NCI-H2107 treated with DMSO at 0.1 percent for 48 hours (cell line): ENCODE data around the gene FRMD3.

Source experiments
- DNase-seq: peaks from one replicate; lab custom pipeline; 2025; ENCODE audit not compliant: unreplicated experiment; lab: John Stamatoyannopoulos, UW

Gene FRMD3

DNA sequence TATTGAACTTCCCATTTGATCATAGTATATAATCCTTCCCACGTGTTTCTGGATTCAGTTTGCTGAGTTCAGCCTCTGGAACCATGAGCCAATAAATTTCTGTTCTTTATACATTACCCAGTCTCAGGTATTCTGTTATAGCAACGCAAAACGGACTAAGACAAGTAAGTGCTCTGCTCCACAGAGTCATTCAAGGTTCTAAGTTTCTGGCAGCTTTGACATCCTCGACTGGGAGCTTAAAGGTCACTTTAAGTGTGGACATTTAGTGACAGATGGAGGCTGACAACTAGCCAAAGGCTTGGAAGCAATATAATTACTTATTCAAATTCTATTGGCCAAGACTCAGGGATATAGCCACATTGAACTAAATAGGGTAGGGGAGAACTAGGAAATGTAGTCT is 297.5 kb downstream of the FRMD3 start:
- no peak for DNase-seq

DNA sequence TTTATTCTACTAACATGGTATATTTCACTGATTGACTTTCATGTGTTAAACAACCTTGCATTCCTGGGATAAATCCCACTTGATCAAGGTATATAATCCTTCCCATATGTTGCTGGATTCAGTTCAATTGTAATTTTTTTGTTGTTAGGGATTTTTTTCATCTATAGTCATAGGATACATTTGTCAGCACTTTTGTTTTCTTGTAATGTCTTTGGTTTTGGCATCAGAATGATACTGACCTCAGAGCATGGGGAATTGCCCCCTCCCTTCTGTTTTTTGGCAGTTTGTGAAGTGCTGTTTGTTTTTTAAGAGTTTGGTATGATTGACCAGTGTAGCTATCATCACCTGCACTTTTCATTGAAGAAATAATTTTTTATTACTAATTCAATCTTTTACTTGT is 298.5 kb downstream of the FRMD3 start:
- DNase-seq: no peak

DNA sequence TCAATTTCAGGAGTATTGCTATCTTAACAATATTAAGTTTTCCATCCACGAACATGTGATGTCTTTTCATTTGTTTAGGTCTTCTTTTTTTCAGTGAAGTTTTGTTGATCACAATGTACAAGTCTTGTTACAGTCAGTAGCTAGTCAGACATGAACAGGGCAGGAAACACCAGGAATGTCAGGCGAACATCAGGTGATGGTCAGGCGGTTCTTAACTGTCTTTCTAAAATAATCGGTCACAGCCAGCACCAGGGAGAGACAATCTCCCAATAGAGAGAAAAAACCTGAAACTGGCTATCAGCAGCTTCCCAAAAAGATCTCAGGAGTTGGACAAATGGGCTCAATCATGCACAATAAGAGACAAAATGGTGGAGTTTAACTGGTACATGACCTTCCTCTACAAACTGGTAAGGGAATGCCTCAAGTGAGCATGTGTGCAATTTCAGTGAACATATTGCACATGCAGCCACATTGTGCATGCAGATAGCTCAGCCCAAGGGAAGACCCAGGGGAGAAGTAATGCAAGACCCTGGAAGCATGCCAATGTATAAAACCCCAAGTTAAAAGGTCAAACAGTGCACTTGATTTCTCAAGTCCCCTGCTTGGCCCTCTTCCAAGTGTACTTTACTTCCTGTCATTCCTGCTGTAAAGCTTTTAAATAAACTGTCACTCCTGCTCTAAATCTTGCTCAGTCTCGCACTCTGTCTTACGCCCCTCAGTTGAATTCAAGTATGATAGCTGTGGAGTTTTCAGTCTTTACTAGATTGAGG is 299.1 kb downstream of the FRMD3 start:
- DNase-seq: peak; percentile 51

DNA sequence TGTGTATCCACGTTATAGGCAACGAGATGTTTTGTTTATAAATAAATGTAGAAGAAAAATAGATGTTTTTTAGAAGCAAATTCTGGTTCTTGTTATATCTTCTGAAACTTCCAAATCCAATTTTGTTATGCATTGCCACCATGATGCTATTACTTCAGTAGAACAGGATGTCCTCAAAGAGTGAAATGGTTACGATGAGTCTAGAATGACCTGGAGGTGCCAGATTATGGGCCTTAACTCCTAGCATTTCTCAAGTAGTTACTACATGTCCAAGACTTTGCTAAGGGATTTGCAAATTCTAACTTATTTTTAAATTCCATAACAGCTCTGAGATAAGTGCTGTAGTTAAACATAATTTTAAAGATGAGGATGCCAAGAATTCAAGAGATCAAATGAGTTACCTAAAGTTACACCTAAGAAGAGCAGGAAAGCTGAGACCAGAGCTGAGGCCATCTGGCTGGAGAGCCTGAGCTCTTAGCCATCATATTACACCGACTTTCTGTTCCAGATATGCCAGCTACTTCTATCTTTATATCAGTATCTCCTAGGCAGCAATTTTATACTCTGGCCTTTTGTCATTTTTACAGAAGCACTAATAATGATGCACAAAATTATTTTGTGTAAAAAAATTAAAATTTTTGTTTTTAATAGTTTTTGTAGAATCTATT is 302.0 kb downstream of the FRMD3 start:
- DNase-seq: no peak

DNA sequence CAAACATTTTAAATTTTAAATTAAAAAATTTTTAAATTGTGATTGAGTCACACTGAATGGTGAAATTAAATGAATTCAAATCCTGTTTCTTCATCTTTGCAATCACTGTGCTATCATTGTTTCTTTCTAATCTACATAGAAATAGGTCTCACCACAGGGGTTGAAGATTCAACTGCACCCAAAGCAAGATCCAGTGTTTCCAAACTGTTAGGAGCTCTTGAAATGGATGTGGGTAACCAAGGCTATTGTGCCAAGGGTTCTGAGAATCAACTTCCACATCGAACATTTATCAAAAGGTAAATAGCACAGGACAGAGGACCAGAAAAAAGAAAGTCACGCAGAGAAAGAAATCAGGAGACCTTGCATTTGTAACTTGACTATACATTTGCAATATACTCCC is 302.7 kb downstream of the FRMD3 start:
- DNase-seq: no peak

DNA sequence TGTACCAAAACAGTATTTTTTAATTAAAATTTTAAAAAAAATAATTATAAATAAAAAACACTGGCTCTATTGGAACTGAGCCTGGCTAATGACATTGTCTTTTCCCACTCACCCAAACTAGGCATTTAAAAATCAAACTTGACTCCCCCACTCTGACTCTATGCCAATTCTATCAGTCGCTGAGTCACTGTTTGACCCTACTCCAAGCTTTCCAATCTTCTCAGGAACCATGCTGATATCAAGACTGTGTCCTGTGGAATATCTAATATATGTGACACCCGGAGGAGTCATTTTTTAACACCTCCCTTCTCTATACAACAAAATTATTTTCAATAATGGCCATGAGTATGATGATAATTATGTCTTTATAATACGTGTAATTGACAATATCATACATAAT is 303.7 kb downstream of the FRMD3 start:
- DNase-seq: no peak

DNA sequence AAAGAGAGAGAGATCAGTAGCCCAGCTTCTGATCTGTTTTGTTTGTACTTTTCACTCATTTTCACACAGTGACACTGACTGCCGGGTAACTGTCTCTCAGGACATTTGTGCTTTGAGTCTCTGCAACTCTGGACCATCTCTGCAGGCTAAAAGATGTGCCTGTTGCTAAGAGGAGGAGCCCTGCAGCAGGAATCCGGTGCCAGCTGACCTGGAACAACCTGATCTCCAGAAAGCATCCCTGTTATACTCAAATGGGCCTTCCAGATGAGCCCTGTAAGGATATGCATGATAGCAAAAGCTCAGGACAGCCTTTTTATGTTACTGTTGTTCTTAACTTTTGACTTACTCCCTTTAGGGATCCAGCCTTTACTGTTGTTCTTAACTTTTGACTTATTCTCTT is 304.6 kb downstream of the FRMD3 start:
- DNase-seq: no peak

DNA sequence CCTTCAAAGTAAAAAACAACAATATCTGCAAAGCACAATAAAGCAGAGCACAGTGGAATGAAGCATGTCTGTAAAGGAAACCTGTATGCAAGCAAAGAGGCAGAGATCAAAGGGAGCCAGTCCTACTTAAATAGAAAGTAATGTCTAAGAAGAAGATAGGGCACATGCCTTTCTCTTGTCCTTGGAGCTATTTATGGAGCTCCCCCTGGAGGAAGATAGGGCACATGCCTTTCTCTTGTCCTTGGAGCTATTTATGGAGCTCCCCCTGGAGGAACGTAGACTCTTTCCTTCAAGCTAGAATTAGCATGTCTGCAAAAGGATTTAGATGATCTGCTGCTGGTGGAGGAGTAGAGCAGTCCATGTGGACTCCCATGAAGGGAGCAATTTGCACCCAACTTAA is 307.2 kb downstream of the FRMD3 start:
- DNase-seq: no peak

DNA sequence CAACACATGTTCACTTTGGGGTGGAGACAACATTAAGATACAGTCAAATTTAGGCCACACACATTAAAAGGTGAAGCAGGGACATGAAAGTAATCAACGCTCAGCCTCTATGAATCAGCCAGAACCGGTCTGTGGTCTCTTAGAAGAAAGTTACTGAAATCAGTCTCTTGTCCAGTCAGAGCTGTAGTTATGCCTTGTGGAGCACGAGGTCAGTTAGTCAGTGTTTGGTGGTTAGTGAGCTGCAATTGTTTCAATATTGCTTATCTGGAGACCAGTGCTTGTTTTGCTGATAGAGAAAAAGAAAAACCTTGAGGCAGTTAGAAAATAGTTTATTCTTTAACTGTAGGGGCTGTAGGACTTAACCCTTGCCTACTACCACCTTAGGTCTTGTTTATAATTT is 317.5 kb downstream of the FRMD3 start:
- no peak for DNase-seq

DNA sequence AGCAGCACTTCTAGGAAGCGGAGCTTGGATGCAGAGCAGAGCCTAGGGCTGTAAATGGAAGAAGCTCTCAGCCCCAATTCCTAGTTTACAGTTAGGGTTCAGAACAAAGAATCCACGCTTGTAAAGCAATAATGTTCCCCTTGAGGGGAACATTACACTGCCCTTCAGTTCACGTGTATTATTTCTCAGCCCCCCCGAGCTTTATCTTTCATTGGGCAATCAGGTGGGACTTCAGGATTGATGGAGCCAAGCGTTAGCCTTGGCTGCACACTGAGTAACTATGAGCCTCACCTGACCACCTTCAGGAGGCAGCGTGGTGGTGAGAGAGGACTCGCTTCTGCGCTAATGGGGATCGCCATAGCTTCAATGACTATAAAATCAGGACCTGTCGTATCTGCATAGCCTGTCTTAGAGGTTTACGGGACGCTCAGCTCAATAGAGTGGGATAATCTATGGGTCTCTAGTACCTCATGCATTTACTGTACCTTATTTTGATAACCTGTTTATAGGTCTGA is 318.2 kb downstream of the FRMD3 start:
- DNase-seq: no peak

DNA sequence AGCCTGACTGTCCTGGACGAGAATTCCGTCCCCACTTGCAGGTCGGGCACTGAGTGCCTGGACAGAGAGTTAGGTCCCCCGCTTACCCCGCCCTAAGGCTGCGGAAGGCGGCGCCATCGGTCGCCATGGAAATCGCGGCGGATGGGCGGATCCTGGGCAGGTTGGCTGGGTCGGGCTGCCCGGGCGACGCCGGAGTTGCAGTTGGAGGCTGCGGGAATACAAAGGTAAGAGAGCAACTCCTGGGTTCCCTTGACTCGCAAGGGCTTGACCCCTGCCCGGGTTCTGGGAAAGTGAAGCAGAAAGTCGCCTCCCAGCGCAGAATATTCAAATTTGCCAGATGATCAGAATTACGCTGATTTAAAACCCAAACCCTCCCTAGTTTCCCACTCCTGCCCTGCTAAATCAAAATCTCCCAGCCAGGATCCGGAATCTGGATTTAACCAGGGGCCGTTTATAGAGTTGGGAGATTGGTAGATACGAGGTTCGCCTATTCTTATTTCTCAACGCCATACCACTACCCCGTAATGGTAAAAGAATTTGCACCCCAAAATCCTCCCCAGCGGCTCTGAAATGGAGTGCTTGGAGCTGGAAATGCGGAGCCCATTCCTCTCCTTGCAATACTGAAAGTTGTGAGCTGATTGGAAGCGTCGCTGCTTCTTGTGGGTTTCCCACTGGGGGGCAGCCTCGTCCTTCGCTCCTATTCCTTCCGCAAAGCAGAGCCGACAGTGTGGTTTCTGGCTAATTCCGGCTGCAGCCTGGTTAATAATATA is 318.9 kb downstream of the FRMD3 start:
- peak; percentile 66 for DNase-seq

DNA sequence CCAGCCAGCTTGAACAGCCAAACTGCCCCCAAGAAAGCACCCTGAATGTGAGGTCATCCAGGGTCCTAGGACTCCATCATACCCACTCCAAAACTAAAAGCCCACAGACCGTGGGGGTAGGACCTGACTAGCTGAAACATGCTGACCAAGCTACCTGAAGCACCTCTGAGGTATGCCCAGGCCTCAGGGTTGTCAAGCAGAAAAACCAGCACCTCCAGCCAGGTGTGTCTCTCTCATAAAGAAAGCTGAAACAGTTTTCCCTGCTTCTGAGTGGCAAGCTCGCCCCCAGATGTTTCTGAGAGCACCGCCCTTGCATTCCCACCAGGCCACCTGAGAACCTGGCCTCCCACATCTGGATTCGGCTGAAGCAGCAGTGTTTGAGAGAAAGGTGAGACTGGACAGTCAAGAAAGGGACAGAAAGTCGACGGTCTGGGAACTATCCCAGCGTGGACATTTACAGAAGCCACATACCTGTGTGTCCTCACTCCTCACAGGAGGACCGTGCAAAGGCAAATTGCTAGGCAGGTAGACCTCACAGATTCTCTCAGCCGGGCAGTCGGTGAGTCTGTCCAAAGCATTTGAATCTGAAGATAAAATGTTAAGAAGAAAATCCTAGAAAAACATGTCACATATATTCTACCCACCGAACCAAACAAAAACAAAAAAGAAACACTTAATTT is 319.6 kb downstream of the FRMD3 start:
- no peak for DNase-seq

DNA sequence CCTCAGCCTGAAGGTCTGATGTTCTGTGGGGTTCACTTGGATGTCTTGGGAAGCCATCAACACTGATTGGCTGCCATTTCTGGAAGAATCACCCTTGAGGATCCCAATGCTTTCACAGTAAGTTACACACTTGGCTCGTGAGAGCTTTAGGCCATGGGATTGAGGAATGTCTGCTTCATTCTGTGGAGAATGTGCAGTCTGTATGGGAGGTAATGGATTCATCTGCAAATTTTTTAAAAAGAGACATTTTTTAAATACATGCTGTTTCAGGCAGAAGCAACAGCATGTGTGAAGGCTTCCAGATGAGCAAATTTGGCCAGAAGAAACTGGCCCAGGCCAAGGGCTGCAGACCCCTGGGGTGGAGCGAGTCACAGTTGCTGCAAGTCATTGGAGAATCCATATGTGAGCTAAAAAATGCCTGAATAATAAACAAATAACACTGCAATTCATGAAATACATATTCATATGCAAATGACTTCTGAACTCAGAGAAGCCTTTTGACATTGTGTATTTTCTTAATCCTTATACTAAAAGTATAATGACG is 328.9 kb downstream of the FRMD3 start:
- DNase-seq: no peak

DNA sequence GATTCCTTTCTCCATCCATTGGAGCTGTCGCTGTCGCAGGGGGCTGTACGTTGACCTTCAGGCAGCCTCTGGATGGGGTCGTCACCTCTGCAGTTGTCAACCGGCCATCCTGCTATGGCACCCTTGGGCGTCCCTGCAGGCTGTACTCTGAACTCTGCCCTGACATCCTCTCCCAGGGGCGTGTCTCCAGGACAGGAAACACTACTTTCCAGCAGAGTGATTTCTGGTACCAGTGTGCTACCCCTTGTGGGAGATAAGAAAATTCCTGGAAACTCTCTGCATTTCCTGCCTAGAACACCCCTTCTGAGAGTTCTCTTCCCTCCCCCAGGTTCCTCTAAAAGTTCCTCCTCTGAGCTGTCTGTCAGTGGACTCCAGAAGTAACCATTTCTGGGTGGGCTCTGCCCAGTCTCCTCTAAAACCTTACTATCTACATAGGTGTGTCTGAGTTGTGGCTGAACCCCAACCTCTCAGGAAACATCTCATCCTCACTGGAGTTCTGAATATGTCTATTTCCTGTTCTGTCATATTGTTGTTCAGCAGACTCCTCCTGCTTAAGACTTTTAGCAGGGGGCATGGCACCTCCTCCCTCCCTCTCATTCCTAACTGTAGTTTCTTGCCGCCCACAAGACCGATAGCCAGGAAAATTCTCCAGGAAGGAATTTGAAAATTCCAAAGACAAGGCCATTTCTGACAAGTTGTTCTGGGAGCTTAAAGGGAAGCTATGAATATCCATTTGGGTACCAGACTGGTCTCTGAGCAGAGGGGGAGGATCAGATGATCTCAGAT is 329.9 kb downstream of the FRMD3 start:
- no peak for DNase-seq

DNA sequence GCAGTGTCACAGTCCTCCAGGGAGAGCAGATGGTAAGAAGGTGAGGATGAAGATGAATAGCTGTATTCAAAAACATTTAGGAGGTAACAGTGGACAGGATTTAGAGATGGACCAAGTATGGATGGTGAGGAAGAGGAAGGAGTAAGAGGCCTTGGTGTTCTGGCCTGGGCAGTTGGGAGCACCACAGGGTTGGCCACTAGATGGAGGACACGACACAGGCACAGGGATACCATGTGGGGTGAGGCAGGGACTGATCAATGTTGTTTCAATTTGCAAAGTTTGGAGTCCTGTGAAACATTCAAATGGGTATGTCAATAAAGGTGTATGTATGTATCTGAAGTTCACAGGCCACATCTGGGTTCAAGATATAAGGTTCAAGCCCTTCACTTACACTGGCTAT is 334.2 kb downstream of the FRMD3 start:
- no peak for DNase-seq

DNA sequence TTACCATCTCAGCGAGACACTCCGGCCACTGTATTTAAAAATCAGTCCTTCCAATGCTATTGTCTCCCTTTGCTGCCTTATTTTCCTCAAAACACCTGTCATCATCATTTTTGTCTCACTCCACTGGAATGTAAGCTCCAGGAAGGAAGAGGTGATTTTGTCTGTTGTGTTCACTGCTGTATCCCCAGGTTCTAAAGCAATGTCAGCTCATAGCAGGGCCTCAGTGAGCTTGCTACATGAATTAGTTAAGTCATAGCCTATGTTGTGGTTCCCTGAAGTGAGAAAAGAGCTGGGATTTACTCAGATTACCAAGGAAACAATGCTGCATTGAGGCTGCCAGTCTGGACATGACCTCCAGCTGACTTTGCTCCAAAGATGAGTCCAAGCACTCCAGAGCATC is 337.7 kb downstream of the FRMD3 start:
- no peak for DNase-seq

DNA sequence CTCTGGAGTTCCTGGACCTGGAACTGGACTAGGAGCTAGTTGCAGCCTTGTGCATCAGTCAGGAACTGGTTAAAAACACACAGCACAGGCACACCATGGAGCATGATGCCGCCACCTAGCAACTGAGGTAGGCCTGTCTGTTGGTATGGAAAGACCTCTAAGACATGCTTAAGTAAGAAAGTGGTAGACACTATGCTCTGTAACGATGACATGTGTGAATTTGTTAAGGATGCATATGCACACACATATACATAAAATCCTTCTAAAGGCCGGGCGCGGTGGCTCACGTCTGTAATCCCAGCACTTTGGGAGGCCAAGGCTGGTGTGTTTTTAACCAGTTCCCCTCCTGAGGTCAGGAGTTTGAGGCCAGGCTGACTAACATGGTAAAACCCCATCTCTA is 338.4 kb downstream of the FRMD3 start:
- no peak for DNase-seq

DNA sequence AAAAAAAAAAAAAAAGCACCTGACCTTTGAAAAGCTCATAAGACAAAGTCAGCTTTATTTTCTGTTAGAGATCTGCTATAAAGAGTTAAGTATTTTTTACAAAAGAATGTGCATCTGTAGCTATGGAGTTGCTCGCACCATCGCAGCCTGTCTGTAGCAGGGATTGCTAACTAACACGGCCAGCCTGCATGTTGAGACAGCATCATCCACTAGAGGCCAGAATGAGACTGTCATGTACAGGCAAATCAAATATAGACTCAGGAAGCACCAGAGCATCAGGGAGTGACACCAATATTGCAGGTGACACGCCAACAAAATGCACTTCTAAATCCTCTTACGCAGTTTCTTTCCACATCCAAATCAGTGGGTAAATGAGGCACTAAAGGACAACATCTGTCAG is 339.0 kb downstream of the FRMD3 start:
- DNase-seq: peak; percentile 58

DNA sequence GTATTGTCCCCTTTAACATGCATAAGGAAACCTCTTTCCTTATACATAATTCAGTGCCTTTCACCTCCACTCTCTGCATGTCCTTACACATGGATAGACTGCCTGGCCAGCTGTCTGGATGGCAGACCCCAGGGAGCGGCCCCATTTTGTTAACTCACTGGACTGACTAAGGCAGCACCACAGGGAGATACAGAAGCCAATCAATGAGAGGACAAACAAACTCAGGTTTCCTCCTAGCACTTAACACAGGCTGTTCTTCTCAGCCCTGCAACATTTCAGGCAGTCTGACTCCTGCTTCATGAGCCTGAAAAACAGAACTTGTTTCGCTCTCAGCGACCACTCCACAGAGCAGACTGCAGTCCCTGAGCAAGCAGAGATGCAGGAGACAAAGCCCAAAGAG is 339.8 kb downstream of the FRMD3 start:
- no peak for DNase-seq

DNA sequence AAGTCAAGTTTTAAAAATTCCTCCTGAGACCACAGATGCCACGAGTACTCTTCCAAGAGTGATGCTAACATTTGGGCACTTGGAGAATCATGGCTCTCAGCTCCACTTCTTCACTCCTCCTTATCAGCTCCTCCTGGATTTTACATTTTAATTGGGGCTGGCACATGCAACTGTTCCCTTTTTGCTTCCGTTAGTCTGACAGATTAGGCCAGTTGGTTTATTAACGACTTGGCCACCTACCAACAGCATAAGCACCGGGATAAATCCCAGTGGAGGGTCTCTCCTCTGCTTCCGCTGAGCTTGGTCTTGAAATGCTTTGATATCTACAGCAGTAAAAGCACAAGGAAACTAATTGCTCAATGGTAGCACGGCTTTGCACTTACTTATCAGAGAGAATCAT is 340.6 kb downstream of the FRMD3 start:
- no peak for DNase-seq
